Activated T-cell treated with anti-CD3 and anti-CD28 coated beads for 1 hour (primary cell): ENCODE measurements around the gene SORCS2.

Source experiments
- DNase-seq: peaks from one replicate; pipeline ENCODE4 v3.0.0-alpha.2; 2020; ENCODE audit warnings: low read depth

The SORCS2 gene

DNA sequence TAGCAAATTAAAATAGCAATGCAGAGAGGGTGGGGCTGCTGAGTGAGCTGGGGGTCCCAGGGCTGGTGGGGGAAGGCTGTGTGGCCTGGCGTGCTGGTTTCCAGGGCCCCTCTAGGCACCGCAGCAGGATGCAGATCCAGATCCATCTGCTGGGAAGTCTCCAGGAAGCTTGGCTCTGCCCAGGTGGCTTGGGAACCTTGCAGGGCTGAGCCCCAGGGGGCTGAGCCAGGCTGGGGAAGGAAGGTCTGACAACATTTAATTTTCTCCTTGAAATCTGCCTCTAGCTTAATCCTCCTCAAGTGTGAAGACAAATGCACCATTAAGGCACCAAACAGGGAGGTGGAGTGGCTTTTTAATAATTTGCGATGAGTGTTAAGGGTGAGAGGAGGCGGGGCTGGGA is 31.7 kb downstream of the SORCS2 start:
- DNase-seq, result no peak

GRCh38 chr4:7224878-7225533 is 32.7 kb downstream of the SORCS2 start:
- no peak for DNase-seq

GRCh38 chr4:7226439-7226838 is 34.1 kb downstream of the SORCS2 start:
- DNase-seq, result no peak

DNA sequence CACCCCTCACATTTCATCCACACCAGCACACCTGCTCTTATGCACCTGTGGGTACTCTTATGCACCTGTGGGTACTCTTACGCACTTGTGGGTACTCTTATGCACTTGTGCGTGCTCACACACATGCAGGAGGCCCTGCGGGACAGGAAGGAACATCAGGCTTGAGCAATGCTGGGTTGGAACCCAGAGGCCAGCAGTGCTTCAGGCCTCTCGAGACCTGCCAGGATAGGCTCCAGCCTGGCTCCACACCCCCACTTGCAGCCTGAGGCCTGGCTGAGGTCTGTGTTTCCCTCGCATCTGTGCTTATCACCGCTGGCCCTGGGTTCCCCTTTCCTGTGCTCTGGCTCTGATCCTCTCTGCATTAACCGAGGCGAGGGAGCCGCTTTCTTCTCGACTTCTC is 34.7 kb downstream of the SORCS2 start:
- DNase-seq, result no peak

DNA sequence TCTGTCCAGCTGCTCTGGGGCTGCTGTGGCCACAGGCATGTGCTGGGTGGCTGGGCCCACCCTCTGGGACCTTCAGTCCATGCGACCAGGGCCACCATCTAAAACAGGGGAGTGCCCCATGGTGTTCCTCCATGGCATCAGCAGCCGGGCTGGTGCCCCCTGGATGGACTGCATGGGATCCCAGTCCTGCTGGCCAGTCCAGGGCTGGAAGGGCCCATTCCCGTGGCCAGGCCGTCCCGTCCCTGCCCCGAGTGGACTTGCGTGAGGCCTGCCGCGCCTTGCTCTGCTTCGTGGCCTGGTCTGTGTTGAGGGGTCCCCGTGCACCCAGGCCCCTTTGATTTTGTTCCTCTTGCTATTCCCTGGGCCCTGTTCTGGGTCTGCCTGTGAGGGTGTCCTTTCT is 36.4 kb downstream of the SORCS2 start:
- DNase-seq, result no peak

- DNase-seq, result no peak
These were observed 39.8 kb downstream of the SORCS2 start for GRCh38 chr4:7232061-7232650.

- no peak for DNase-seq
These were observed 40.8 kb downstream of the SORCS2 start for GRCh38 chr4:7233006-7233580.

- DNase-seq, result no peak
These were observed 41.3 kb downstream of the SORCS2 start for GRCh38 chr4:7233601-7234000.

DNA sequence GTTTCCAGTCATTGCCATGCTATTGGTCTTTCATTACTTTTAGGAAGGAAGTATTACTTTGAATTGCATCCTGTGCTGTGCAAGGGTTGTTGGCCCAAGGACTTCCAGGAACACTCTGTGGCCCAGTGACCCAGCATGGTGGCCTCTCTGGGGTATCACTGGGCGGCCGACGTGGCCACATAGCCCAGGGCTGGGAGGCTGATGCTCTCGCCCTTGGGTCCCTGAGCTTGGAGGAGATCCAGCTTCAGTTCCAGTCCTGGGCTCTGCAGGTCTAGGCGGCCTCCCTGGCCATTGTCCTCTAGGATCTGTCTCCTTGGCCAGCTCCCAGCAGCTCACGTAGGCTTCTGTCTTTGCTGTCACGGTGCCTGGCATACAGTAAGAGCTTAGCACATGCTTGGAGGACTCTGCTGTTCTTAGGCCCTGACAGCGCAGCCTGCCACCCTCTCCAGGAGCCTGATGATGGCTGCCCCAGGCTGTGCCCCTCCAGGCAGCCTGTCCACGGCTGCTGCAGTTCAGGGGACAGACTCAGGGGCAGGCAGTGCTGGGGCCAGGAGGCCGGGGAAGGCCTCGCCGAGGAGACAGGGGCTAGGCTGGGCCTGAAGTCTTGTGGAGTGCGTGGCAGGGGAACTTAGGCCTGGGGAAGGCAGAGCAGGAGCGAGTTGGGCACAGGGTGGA is 42.2 kb downstream of the SORCS2 start:
- DNase-seq, result no peak

DNA sequence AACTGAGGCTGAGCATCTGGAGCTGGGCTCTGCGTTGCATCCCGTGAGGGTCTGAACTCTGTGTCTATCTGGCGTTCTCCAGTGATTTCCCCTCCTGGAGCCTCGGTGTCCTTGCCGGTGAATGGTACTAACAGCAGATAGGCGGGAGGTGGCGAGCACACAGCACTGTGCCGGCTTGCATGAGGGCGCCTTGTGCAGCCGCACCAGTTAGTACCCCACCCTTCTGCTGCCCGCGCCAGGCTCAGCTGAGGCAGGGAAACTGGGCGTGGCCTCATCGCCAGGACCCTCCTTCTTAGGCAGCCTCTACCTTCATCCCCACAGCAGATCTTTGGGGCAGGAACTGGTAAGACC is 42.7 kb downstream of the SORCS2 start:
- no peak for DNase-seq

GRCh38 chr4:7236847-7237246 is 44.5 kb downstream of the SORCS2 start:
- DNase-seq, result no peak

GRCh38 chr4:7237873-7238272 is 45.5 kb downstream of the SORCS2 start:
- DNase-seq, result no peak

DNA sequence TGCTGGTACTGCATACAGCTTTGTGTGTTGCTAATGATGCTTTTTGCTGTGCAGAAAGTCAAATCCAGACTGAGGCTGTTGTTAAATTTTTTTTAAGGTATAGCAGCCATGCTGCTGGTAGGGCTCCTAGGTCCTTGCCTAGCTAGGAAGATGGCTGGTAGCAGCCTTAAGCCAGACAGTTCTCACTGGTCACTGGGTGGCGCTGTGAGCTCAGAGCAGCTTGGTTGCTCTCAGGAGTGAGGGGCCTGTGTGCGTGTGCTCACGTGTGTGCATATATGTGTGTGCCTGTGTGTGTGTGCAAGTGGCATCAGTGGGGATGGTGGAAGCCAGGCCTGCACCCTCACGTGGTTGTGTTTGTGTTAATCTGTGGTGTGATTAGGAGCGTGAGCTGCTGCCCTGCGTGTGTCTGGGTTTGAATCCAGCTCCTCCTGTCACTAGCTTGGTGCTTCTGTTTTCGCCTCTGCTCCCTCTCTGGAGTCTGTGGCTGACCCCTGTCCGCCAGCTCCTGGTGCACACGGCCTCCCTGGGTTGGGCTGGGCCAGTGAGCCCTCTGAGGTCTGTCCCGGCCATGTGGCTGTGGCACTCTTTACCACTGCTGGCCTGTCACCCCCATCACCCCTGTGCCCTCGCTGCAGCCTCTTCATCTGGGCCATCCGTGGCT is 46.1 kb downstream of the SORCS2 start:
- DNase-seq, result no peak

DNA sequence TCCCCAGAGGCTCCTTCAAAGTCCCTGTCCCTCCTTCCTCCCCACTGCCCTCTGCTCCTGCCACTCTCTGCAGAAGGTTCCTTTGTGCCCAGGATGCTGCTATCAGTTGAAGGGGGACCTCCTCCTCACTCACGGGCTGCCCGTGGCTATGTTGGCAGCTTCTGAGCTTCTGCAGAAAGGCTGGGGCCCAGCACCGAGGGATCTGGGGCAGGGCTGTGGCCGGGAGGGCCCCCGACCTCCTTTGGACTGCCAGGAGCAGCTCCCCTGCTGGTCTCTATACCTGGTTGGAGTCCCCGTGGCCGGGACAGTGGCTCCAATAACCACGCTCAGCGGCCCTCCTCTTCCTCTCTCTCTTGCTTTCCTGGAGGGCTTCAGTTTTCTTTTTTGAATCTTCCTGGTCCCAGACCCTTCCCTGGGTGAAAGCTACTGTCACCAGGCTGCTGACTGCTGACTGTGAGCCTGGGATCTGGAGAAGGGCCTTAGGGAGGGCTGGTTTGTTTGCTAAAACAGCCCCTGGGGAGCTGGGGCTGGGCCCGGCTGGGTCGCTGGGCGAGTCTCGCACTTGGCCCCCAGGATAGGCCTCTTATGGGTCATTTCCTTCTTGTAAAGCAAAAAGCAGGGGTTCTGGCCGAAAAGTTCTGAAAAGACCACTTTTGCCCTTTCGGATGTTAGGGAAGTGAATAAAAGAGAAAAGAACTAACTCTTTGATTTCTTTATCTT is 46.9 kb downstream of the SORCS2 start:
- DNase-seq, result no peak

DNA sequence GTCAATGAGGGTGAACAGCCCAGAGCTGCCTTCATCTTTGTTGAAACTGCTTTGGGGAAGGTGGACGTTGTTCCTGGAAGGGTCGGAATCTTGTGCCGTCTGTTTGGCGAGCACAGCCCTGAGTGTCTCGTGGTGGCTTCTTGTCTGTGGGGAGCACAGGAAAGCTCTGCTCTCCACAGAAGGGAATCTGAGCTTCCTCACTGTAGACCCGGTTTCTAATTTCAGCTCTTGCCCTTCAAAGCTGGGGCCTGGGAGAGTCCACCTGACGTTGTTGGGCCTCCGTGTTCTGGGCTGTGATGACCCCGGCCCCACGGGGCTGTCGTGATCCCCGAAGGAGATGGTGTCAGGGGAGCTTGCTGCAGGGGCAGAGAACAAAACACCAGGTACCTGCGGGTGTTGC is 47.5 kb downstream of the SORCS2 start:
- no peak for DNase-seq

DNA sequence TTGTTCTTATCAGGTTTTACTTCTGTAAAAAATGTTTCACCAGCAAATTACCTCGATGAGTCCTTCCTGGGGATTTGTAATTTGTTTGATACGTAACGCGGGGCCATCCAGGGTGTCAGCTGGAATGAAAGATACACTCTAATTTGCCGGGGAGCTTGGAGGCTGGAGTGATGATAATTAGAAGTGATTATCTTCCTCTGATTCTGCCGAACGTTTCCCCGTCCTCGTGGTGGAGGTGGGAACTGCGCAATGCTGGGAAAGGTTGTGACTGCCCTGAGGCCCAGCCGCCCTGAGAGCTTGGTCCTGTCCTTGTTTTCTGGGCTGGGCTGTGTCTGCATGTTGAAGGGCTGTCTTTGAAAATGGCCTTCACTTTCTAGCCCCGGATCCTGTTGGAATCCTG is 48.0 kb downstream of the SORCS2 start:
- no peak for DNase-seq

GRCh38 chr4:7241597-7242125 is 49.3 kb downstream of the SORCS2 start:
- no peak for DNase-seq

DNA sequence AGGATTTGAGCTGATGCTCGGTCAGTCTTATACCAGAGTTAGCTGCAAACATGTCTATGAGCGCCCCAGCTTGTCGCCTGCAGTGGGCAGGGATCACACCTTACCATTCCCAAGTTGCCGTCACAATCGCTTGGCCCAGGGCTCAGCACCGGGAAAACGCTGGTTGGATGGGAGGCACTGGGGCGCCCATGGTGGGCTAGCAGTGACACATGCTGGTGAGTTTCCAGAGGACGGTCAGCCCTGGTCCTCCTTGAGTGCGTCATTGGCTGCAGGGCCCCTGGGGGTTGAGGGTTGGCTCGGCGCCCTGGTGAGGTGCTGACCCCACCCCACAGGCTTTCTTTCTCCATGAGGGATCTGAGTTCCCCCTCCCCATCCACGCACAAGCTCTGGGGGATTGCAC is 50.4 kb downstream of the SORCS2 start:
- DNase-seq, result no peak

- DNase-seq, result no peak
These were observed 51.4 kb downstream of the SORCS2 start for GRCh38 chr4:7243609-7244330.

GRCh38 chr4:7244331-7244665 is 52.0 kb downstream of the SORCS2 start:
- DNase-seq, result no peak

GRCh38 chr4:7244751-7245320 is 52.5 kb downstream of the SORCS2 start:
- no peak for DNase-seq
